ENCODE measurements around the gene CALB2.

GRCh38 chr16:71436473-71436872 is 78.0 kb downstream of the CALB2 start:
- TF ChIP-seq CTCF (IDR thresholded peaks at IDR 0.05; ENCODE audit: poor library complexity, severe bottlenecking) (no peak), REST (IDR thresholded peaks at IDR 0.05; ENCODE audit: borderline replicate concordance) (no peak), POLR2AphosphoS5 (IDR thresholded peaks at IDR 0.05) (no peak), RAD21 (conservative IDR thresholded peaks at IDR 0.05) (no peak), EZH2 (IDR thresholded peaks at IDR 0.05; ENCODE audit: borderline replicate concordance, insufficient read depth, low read length, poor library complexity, severe bottlenecking) (no peak)

Data from neural cell (in vitro differentiated cells).